Endothelial cell of umbilical vein (primary cell): ENCODE data around the gene C5.

ENCODE experiments used
- CTCF ChIP-seq, 2 donors: IDR thresholded peaks; 1 replicate in 1 of 2; 2 replicates in 1 of 2; pipeline ENCODE4 v1.5.1; 2011; ENCODE audit warnings: low read length in 2 of 2, mild to moderate bottlenecking in 2 of 2, moderate library complexity in 2 of 2, control low read depth in 1 of 2, inconsistent platforms in 1 of 2, low read depth in 1 of 2; ENCODE audit not compliant: insufficient read depth in 1 of 2; ENCODE audit errors: extremely low read depth in 1 of 2
- EZH2 ChIP-seq: IDR thresholded peaks from 2 replicates; pipeline ENCODE4 v1.6.1; 2012; ENCODE audit warnings: borderline replicate concordance, low read depth, mild to moderate bottlenecking, moderate library complexity, low read length, inconsistent platforms; ENCODE audit not compliant: severe bottlenecking
- JUN ChIP-seq: IDR thresholded peaks from 2 replicates; pipeline ENCODE4 v1.6.1; 2011; ENCODE audit warnings: borderline replicate concordance, low read depth; ENCODE audit not compliant: insufficient read length, insufficient read depth
- MAX ChIP-seq: IDR thresholded peaks from 2 replicates; pipeline ENCODE4 v1.6.1; 2011; ENCODE audit not compliant: insufficient read depth, insufficient read length
- POLR2A ChIP-seq: IDR thresholded peaks from 2 replicates; pipeline ENCODE4 v1.6.1; 2012; ENCODE audit warnings: low read depth, mild to moderate bottlenecking, control low read depth, low read length
- POLR2AphosphoS5 ChIP-seq: IDR thresholded peaks from 2 replicates; pipeline ENCODE4 v1.6.1; 2012; ENCODE audit warnings: low read depth, mild to moderate bottlenecking, control low read depth, low read length, moderate library complexity; ENCODE audit not compliant: insufficient read depth

GRCh38 chr9:121048618-121049017 lies 1.5 kb downstream of the C5 start:
- TF ChIP-seq CTCF (IDR thresholded peaks at IDR 0.05; ENCODE audit: extremely low read depth in 1 of 2, insufficient read depth in 1 of 2, low read depth in 1 of 2, low read length in 2 of 2) = no peak
- no peak for TF ChIP-seq POLR2A
- TF ChIP-seq MAX = no peak
- no peak for TF ChIP-seq EZH2
- no peak for TF ChIP-seq POLR2AphosphoS5
- TF ChIP-seq JUN = no peak
